CD4-positive, CD25-positive, alpha-beta regulatory T cell (primary cell): ENCODE data around the gene DPH6. TPM values are rescaled to one million over a fixed set of nuclear protein-coding genes. Genes with fewer than 3 reads are reported as not detected.
"Not testable (repeated sequence)": the region's sequence is repeated elsewhere in the genome, so short reads cannot be mapped to it uniquely, and the experiment has no call there.

Experiments used
- ATAC-seq, 2 donors: fragments of 150-1000 bp; cut with Tn5 transposase; one replicate each; pipeline ENCODE4 v1.10.0; 2021; ENCODE audit warnings: low read depth in 2 of 2, moderate number of reproducible peaks in 2 of 2, moderate library complexity in 1 of 2
- DNase-seq, 3 donors: peaks; one replicate each; pipeline versions ENCODE4 v3.0.0 to v3.0.0-alpha.2; 2012 to 2022; ENCODE audit warnings: mixed read lengths in 1 of 3
- H3K27ac ChIP-seq: one replicate; pipeline ENCODE4 v1.7.0; 2013; ENCODE audit warnings: mild to moderate bottlenecking, low read length; ENCODE audit not compliant: insufficient read depth, poor library complexity, severe bottlenecking
- H3K27me3 ChIP-seq: one replicate; pipeline ENCODE4 v1.7.0; 2013; ENCODE audit warnings: low read length; ENCODE audit not compliant: control insufficient read depth, insufficient read depth
- H3K36me3 ChIP-seq: one replicate; pipeline ENCODE4 v1.7.0; 2013; ENCODE audit warnings: mild to moderate bottlenecking, low read length, moderate library complexity; ENCODE audit not compliant: control insufficient read depth, insufficient read depth
- H3K4me1 ChIP-seq: 2 replicates; pipeline ENCODE4 v1.7.0; 2013; ENCODE audit warnings: mild to moderate bottlenecking, low read length; ENCODE audit not compliant: insufficient read depth, control insufficient read depth, poor library complexity, severe bottlenecking
- H3K4me3 ChIP-seq: one replicate; pipeline ENCODE4 v1.7.0; 2013; ENCODE audit warnings: low read depth, mild to moderate bottlenecking, low read length, moderate library complexity
- H3K9me3 ChIP-seq, 2 experiments: 1 replicate in 1 of 2; 2 replicates in 1 of 2; pipeline ENCODE4 v1.7.0; 2013; ENCODE audit warnings: low read length in 2 of 2, mild to moderate bottlenecking in 1 of 2, moderate library complexity in 1 of 2; ENCODE audit not compliant: control insufficient read depth in 2 of 2
- H3K27ac Mint-ChIP-seq, 3 donors: one replicate each; pipeline ENCODE4 v1.8.0; 2020 to 2022; ENCODE audit warnings: mild to moderate bottlenecking in 3 of 3, mixed read lengths in 3 of 3, moderate library complexity in 2 of 3
- H3K27me3 Mint-ChIP-seq: one replicate; pipeline ENCODE4 v1.8.0; 2022; ENCODE audit warnings: mild to moderate bottlenecking, mixed read lengths
- H3K36me3 Mint-ChIP-seq: one replicate; pipeline ENCODE4 v1.8.0; 2020; ENCODE audit warnings: mixed read lengths
- H3K4me1 Mint-ChIP-seq, 4 donors: one replicate each; pipeline ENCODE4 v1.8.0; 2020 to 2022; ENCODE audit warnings: mixed read lengths in 4 of 4, mild to moderate bottlenecking in 1 of 4
- H3K4me3 Mint-ChIP-seq, 4 donors: one replicate each; pipeline ENCODE4 v1.8.0; 2020 to 2022; ENCODE audit warnings: mild to moderate bottlenecking in 4 of 4, mixed read lengths in 4 of 4, moderate library complexity in 3 of 4
- H3K9me3 Mint-ChIP-seq, 7 donors: one replicate each; pipeline ENCODE4 v1.8.0; 2020 to 2022; ENCODE audit warnings: mixed read lengths in 7 of 7, mild to moderate bottlenecking in 3 of 7, moderate library complexity in 2 of 7
- polyA plus RNA-seq, 4 donors: library from polyadenylated mRNA; unstranded; fragments of 300-500 nt; fragmentation: Illumina TruSeq; gene quantifications; one replicate each; pipeline ENCODE4 v1.2.3, GENCODE V29; 2021
- total RNA-seq: library from RNA; stranded (reverse); gene quantifications from one replicate; pipeline ENCODE4 v1.2.3, GENCODE V29; 2022

The DPH6 gene
- total and polyA plus RNA-seq, 5 donors from 2014 or later, result 13.4 to 33.7 (median 21.4) TPM

DNA sequence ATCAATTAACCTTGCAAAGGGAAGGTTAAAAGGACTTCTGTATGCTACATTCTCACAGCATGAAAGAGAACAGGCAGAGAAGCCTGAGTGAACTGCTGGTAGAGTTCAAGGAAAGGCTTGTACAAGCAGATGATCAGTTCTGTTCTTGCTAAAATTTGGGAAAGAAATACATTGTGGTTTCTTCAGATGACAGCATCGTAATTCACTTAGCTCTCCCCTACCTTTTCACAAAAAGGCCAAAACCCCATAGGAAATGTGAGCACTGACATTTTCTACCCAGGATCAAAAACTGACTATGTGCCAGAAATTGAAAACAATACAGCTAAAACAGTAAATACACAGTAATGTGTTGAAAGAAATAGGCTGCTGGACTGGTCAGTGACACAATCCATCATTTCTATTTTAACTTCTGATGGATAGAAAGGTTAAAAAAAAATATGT lies 216.4 kb downstream of the DPH6 start:
- no peak overlapping the region for H3K4me3 ChIP-seq
- H3K9me3 Mint-ChIP-seq, result peaks cover 0 to 2% (median 0%) of the 10 kb centered on the region in 7 donors

DNA sequence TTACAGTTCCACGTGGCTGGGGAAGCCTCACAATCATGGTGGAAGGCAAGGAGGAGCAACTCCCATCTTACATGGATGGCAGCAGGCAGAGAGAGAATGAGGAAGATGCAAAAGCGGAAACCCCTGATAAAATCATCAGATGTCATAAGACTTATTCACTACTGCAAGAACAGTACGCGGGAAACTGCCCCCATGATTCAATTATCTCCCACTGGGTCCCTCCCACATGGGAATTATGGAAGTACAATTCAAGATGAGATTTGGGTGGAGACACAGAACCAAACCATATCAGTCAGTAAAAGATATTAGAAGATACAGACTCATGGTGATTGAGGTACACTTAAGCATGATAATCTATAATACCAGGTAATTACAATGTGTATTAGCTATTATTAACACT lies 217.1 kb downstream of the DPH6 start:
- not testable (repeated sequence) for H3K36me3 ChIP-seq, H3K36me3 Mint-ChIP-seq, H3K4me3 Mint-ChIP-seq, H3K4me1 ChIP-seq, H3K27me3 Mint-ChIP-seq, H3K4me1 Mint-ChIP-seq, H3K4me3 ChIP-seq, H3K27me3 ChIP-seq, H3K9me3 ChIP-seq, H3K27ac Mint-ChIP-seq, DNase-seq, H3K27ac ChIP-seq, H3K9me3 Mint-ChIP-seq, ATAC-seq

More for the DNA sequence above, 216.4 kb downstream of the DPH6 start:
- Histone ChIP-seq H3K27ac (no peak overlapping the region), H3K9me3 (no peaks in the 10 kb centered on the region), H3K4me1 (no peaks in the 10 kb centered on the region), H3K36me3 (no peaks in the 10 kb centered on the region), H3K27me3 (no peaks in the 10 kb centered on the region)
- Mint-ChIP-seq H3K27ac (no peak overlapping the region), H3K27me3 (no peaks in the 10 kb centered on the region), H3K4me1 (no peaks in the 10 kb centered on the region), H3K4me3 (no peak overlapping the region), H3K36me3 (no peaks in the 10 kb centered on the region)
- DNase-seq, result no peak
- ATAC-seq, result no peak

DNA sequence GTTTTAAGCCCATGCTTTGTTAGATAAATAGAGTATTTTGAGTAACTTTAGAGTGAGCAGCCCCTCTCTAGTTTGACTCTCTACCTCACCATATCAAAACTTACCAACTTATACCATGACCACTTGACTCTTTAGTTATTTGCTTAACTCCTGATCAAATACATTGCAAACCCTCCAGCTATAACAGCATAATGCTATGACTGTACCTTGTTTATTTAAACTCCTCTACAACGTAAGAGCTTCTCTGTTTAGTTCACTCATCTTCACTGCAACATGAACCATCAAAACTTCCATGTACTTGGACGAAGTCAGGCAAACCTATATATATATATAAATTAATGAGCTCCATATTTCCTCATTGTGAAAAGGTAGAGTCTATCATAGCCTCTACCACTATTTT lies 218.2 kb downstream of the DPH6 start:
- Histone ChIP-seq H3K36me3 (no peaks in the 10 kb centered on the region), H3K27ac (no peak overlapping the region), H3K4me1 (no peaks in the 10 kb centered on the region), H3K9me3 (no peaks in the 10 kb centered on the region), H3K4me3 (no peak overlapping the region), H3K27me3 (no peaks in the 10 kb centered on the region)
- DNase-seq (no peak), ATAC-seq (no peak)
- Mint-ChIP-seq H3K27ac (no peak overlapping the region), H3K27me3 (no peaks in the 10 kb centered on the region), H3K4me1 (no peaks in the 10 kb centered on the region), H3K36me3 (no peaks in the 10 kb centered on the region), H3K4me3 (no peak overlapping the region), H3K9me3 (no peaks in the 10 kb centered on the region)

DNA sequence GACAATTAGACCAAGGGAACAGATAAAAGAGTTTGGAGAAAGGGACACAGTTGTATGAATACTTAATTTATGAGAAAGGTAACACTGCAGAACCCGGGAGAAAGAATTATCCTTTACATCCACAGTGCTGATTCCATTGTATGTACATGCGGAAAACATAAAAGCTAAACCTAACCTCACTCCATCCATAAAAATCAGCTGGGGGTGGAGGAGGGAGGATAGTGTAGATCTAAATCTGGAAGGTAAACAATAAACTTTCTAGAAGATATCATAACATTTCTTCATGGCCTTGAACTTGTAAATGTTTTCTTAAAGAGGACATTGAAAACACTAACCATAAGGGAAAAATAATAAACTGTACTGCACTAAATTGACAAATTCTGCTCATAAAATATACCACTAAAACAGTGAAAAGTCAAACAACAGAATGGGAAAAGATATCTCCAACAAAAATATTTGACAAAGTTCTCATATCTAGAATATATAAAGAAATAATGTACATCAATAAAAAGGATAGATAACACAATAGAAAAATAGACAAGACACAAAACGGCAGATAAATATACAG lies 220.5 kb downstream of the DPH6 start:
- no peak overlapping the region for H3K4me3 Mint-ChIP-seq
- Histone ChIP-seq H3K4me3 (no peak overlapping the region), H3K9me3 (no peaks in the 10 kb centered on the region), H3K36me3 (no peaks in the 10 kb centered on the region), H3K27me3 (no peaks in the 10 kb centered on the region), H3K27ac (no peak overlapping the region), H3K4me1 (no peaks in the 10 kb centered on the region)
- no peaks in the 10 kb centered on the region for H3K9me3 Mint-ChIP-seq
- no peaks in the 10 kb centered on the region for H3K4me1 Mint-ChIP-seq
- no peaks in the 10 kb centered on the region for H3K27me3 Mint-ChIP-seq
- H3K36me3 Mint-ChIP-seq, result no peaks in the 10 kb centered on the region
- ATAC-seq (no peak), DNase-seq (no peak)
- no peak overlapping the region for H3K27ac Mint-ChIP-seq

DNA sequence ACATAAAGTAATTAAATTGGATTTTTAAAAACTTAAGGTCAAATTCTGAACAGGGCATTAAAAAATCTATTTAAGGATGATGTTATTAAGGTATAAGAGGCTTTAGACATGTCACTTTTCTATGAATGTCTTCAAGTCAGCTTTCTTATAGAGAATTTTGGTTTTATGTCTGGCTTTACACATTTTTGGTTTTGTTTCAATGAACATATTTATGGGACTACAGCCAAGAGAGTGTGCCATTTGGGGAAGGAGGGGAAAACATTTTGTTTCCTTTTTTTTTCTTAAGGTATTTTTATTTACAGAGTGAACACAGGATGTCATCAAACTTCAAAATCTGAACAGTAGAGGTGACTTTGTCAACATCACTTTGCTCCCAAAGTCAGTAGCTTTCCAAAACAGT lies 222.8 kb downstream of the DPH6 start:
- Histone ChIP-seq H3K27me3 (no peaks in the 10 kb centered on the region), H3K4me3 (no peak overlapping the region), H3K27ac (no peak overlapping the region), H3K36me3 (no peaks in the 10 kb centered on the region), H3K4me1 (no peaks in the 10 kb centered on the region), H3K9me3 (no peaks in the 10 kb centered on the region)
- no peak for ATAC-seq
- Mint-ChIP-seq H3K36me3 (no peaks in the 10 kb centered on the region), H3K4me1 (no peaks in the 10 kb centered on the region), H3K4me3 (no peak overlapping the region), H3K9me3 (no peaks in the 10 kb centered on the region), H3K27ac (no peak overlapping the region), H3K27me3 (no peaks in the 10 kb centered on the region)
- DNase-seq, result no peak

DNA sequence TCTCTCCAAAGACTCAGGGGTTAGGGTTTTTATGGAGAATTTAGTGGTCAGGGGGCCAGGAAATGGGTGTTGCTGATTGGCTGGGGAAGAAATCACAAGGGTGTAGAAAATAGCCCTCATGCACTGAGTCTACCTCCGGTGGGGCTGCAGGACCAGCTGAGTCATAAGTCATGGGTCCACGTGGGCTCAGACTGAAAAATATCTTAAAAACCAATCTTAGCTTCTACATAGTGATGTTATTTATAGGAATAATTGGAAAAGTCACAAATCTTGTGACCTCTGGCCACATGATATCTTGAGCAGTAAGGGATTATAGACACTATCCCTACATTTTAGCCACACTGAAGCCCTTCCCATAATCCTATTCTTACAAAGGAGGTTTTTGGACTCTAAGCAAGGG lies 224.0 kb downstream of the DPH6 start:
- Mint-ChIP-seq H3K9me3 (no peaks in the 10 kb centered on the region), H3K36me3 (no peaks in the 10 kb centered on the region), H3K27me3 (no peaks in the 10 kb centered on the region), H3K4me3 (no peak overlapping the region), H3K4me1 (no peaks in the 10 kb centered on the region), H3K27ac (no peak overlapping the region)
- ATAC-seq, result no peak
- no peaks in the 10 kb centered on the region for H3K36me3 ChIP-seq
- H3K4me1 ChIP-seq, result no peaks in the 10 kb centered on the region
- no peak for DNase-seq
- no peaks in the 10 kb centered on the region for H3K9me3 ChIP-seq
- H3K4me3 ChIP-seq, result no peak overlapping the region
- H3K27me3 ChIP-seq, result no peaks in the 10 kb centered on the region
- H3K27ac ChIP-seq, result no peak overlapping the region

DNA sequence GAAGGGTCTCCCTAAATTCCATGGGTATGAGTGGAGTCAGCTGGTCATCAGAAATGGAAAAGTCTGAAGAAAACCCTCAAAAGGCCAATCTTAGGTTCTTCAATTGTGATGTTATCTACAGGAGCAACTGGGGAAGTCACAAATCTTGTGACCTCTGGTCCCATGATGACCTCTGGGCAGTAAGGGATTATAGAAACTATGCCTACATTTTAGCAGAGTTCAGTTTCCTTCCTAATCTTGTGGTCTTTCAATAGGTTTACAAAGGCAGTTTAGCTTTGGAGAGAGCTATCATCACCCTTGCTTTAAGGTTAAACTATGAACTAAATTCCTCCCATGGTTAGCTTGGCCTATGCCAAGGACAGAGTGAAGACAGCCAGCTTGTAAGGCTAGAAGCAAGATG lies 225.1 kb downstream of the DPH6 start:
- H3K9me3 ChIP-seq, result no peaks in the 10 kb centered on the region
- no peaks in the 10 kb centered on the region for H3K36me3 Mint-ChIP-seq
- no peak overlapping the region for H3K4me3 ChIP-seq
- peaks cover 0 to 2% (median 0%) of the 10 kb centered on the region in 7 donors for H3K9me3 Mint-ChIP-seq
- no peaks in the 10 kb centered on the region for H3K4me1 Mint-ChIP-seq
- no peak overlapping the region for H3K27ac ChIP-seq
- no peaks in the 10 kb centered on the region for H3K27me3 ChIP-seq
- H3K4me3 Mint-ChIP-seq, result no peak overlapping the region
- no peak for DNase-seq
- no peaks in the 10 kb centered on the region for H3K36me3 ChIP-seq
- ATAC-seq, result no peak
- no peak overlapping the region for H3K27ac Mint-ChIP-seq
- H3K4me1 ChIP-seq, result no peaks in the 10 kb centered on the region
- no peaks in the 10 kb centered on the region for H3K27me3 Mint-ChIP-seq
